ENCODE measurements around the gene ZDHHC8.

The ZDHHC8 gene

DNA sequence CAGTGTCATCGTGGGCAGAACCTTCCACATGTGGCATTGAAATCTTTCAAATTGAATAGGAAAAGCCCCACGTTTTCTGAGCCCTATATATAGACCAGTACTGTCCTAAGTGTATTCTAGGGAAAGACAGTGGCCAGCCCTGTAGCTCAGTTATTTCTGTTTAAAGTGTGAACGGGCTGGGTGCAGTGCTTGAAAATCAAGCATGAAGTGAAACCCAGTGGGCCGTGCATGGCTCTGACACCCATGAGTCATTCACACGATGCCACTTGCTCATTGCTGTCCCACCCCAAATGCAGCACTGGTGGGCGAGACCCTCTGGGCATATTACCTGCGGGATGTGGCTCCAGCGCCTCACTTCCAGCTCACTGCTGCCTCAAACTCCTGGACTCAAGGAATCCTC, 49.0 kb downstream of the ZDHHC8 start:
- no peak for DNase-seq (ENCODE audit: low read depth)

DNA sequence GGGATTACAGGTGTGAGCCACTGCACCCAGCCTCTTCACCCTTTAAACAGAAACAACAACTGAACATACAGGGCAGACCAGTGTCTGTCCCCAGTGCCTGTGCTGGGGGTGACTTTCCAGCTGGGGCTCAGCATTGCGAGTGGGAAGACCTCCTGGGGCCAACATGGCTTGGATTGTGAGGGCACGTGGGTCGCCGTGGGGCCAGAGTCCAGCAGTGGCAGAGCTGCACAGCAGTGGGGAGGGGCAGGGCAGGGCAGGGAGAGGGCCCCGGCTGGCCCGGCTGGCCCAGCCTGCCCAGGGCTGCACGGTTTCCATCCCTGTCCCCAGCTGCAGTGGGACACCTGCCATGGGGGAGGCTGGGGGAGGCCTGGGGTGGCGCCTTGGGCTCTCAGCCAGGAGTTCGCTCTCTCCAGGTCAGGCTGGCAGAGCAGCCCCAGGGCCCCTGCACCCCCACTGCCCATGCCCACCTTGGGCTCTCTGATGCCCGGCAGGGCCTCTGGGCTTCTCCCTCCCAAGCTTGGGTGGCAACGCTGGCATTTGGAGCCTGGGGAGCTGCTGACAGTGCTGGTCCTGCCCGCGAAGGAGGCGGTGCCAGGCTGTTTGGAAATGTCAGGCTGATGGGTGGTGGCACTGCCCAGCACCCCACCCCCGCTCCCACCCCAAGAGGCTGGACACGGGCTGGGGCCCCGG, 49.7 kb downstream of the ZDHHC8 start:
- DNase-seq (ENCODE audit: low read depth) = no peak

DNA sequence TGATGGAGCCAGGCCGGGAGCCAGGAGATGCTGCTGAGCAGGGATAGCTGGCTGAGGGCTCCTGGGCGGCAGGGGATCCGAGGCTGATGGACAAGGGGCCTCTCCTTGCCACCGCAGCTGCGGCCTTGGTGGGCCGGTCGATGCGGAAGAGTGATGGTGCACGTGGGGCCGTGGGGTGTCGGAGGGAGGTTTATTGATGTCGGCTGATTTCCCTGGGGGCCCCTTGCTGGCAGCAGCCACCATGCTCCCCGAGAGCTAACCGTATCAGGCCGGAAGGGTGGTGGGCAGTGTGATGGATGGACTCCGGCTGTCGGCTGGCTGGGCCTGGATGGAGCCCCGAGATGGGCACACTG, 50.3 kb downstream of the ZDHHC8 start:
- no peak for DNase-seq (ENCODE audit: low read depth)

DNA sequence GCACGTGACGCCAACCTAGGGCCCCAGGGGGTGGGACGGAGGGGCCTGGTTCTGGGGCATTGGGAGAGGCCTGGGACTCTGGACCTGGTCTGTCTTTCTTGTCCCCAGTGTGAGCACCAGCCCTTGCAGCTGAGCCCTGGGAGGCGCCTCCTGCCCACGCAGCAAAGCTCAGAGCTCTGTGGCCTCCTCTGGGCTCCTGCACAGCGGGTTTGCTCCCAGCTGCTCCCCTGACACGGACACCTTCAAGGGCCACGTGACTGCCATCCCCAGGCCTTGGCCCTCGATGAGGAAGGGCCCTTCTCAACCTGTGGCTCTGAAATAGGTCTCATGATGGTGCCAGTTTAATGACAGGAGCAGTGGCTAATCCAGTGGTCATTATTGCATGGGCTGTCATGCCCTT, 50.8 kb downstream of the ZDHHC8 start:
- no peak for DNase-seq (ENCODE audit: low read depth)

DNA sequence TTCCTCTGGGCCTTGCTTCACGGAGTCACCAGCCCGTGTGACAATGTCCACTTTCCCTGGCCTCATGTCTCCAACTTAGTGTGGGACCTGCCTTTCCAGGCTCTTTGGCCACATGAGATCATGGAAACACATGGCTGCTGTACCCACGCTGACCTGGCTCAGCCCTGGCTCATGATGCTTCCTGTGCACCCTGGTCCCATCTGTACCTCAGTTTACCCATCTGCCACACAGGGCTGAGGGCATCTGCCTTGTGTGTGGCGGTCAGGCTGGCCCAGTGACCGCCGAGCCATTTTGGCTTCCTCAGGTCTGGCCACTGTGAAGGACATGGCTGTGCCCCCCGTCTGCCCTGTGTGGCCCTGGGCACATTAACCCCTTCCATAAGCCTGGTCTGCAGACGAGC, 51.5 kb downstream of the ZDHHC8 start:
- DNase-seq (ENCODE audit: low read depth) = no peak

DNA sequence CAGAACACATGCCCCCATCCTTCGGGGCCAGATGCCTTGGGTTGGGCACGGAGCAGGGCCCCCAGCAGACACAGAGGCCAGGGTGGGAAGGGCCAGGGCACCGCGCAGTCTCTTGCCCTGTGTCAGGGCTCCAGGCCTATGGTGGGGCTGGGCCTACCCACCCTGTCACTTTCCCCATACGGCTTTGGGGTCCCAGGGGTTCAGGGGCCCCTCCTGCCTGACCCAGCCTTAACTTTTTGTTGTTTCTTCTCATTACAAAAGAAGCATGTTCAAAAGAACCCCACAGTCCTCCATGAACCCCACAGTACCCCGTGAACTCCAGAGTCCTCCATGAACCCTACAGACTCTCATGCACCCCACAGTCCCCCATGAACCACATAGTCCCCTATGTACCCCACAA, 52.2 kb downstream of the ZDHHC8 start:
- DNase-seq (ENCODE audit: low read depth) = no peak

DNA sequence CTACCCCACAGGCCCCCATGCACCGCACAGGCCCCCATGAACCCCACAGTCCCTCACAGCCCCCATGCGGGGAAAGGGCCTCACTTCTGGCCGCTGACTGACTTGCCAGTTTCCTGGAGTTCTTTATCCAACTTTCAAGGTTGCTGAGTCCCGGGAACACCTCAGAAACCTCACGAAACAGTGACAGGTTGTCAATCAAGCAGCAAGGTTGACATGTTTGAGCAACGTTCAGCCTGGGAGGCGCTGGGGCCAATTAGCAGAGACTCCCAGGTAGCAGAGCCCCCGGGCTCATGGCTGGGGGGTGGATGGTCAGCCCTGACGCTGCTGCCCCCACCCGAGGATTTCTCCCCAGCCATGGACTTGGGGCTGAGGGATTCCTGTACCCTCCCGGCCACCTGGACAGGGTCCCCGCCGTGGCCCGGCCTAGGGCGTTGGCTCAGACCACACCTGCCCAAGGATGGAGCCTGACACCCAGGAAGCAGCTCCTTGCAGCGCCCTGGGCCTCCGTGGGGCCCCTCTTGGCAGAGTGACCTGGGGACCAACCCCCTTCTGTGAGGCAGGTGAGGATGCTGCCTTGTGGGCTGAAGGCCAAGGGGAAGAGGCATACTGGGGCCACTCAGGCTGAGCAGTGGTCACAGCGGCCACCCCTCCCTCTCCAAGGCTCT, 53.0 kb downstream of the ZDHHC8 start:
- DNase-seq (ENCODE audit: low read depth) = no peak

DNA sequence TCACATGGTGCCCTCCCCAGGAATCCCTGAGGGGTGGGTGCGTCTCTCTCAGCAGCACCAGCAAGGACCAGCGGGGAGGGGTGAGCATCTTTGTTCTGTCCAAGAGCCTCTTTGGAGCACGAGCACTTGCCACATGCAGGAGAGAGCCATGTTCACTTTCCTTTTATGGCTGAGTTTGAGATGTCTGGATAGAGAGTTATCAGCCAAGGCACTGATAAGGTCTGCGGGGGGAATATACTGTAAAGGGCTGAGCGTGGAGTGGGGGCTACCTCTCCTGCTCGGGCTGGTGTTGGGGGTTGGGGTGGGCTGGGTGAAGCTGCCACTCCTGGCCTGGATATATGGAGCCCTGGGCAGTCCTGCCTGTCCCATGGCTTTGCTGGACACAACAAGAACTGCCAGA, 54.1 kb downstream of the ZDHHC8 start:
- DNase-seq (ENCODE audit: low read depth) = no peak

DNA sequence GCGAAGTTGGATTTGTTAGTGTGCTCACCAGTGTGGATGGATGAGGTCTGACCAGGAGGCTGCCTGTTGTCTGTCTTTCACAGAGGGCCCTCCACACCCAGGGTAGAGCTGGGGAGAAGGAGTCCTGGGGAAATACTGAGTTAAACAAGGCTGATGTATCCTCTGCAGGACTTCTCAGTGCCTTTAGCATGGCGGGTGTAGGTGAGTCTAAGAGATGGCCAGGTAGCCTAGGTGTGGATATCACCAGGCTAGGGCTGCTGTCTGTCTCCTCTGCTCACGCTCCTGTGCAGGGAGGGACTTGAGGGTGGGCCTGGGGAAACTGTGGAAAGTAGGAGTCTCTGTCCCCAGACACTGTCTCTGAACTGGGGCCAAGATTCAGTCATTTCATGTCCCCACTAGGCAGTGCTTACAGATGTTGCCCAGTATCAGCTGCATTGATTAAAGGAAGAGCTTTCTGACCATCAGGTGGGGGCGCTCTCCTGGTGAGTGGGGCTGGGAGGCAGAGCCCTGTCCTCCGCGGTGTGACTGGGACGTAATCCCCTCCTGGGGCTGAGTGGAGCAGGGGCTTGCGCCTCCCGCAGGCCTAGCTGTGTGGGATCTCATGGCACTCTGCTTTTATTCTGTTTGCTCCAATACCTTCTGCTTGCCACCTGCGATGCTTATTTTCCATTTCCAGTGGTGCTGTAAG, 54.7 kb downstream of the ZDHHC8 start:
- no peak for DNase-seq (ENCODE audit: low read depth)

DNA sequence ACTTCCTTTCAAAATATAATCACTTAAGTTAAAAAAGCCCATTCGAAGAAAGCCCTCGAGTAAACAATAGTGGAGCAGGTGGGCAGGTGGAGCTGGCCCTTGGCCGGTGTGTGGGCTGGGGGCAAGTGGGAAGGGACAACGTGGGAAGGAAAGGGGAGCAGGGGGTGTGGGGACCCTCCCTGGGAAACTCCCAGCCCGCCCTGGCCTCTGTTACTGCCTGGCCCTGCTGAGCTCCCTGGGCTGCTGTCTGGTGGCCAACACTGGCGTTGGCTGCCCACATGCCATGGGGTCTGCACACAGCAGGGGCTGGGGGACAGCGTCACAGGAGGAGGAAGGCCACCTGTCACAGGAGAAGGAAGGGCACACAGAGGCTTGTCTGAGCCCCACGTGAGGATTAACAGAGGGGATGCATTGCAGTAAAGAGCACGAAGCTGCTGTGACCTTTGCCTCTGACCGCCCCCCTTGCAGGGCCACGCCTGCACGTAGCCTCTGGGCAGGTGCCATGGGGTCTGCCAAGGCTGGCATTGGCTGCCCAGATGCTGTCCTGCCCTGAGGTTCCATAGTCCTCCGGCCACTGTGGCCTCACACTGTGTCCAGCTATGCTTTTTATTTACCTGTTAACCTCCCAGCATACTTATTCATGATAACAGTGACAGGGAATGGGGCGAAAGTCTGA, 55.4 kb downstream of the ZDHHC8 start:
- DNase-seq (ENCODE audit: low read depth) = no peak

DNA sequence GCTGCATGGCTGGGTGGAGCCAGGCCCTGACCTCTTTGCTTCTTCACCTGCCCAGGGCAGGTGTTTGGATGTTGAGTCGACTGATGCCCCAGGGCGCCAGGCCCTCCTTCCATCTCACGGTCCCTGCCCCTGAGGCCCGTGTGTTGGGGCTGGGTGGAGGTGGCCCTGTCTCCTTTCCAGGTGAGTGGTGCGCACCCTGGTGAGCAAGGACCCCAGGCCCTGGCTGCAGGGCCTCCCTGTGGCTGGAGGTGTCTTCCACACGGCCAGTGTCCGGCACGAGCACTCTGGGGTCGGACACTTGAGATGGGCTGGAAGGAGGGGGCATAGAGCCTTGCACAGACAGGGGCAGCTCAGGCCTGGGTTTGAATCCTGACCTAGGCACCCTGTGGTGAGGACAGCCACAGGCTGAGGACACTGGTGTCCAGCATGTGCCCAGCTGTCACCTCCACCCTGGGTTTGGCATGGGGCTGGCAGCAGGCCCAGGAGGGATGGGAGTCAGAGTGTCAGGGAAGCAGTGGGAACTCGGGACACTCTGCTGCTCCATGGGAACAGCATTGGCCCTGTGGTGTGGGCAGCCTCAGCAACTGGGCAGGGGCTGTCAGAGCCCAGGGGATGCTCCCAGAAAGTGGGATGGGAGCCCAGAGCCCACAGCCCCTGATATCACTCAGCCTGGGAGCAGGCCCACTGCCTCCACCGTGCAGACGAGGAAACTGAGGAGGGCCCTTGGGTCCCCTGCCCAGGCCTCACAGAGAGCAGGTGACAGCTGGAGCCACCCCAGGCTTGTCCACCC, 56.4 kb downstream of the ZDHHC8 start:
- no peak for DNase-seq (ENCODE audit: low read depth)

DNA sequence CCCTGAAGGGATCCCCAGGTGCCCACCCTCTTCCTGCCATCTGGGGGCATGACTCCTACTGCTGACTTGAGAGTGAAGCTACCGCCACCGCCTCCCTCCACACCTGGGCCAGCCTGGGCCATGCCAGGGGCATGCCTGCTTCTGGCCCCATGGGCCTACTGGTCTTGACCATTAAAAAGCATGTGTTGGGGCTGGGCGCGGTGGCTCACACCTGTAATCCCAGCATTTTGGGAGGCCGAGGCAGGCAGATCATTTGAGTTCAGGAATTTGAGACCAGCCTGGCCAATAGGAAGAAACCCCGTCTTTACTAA, 56.9 kb downstream of the ZDHHC8 start:
- no peak for DNase-seq (ENCODE audit: low read depth)

DNA sequence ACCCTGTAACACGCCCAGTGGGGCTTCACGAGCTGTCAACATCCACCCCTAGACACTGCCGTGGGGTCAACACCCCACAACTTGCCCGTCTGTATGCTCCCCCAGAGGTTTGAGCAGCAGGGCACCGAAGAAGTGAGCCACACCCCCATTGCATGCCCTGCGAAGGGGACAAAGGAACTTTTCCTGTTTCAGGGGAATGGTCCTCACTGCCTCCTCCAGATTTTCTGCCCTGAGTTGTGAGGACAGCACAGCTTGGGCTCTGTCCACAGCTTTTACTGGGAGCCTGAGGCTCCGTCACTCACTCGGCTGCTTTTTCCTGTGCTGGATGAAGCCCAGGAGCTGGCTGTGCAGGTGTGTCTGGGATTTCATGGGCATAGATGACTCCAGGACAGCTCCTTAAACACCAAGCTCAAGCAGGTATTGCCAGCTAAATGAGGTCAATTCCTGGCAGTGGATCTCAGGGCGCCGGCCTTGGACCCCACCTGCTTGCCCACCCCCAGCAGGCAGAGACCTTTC, 59.5 kb downstream of the ZDHHC8 start:
- DNase-seq (ENCODE audit: low read depth) = no peak

DNA sequence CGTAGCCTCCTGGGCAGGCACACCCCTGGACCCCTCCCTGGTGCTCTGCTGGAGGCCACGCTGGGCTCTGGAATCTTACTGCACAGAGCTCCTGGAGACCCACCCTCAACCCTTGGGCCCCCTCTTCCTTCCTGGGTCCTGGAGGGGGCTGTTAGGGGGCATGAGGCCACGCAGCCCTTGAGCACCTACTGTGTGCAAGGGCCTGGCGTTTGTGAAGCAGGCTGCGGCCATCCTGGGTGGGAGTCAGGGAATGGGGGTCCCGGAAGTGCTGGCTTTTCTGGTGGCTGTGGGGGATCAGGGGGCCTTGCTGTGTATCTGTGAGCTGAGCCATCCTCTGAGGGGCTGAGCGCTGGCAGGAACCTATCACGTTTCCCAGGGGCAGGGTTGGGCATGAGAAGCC, 60.2 kb downstream of the ZDHHC8 start:
- no peak for DNase-seq (ENCODE audit: low read depth)

DNA sequence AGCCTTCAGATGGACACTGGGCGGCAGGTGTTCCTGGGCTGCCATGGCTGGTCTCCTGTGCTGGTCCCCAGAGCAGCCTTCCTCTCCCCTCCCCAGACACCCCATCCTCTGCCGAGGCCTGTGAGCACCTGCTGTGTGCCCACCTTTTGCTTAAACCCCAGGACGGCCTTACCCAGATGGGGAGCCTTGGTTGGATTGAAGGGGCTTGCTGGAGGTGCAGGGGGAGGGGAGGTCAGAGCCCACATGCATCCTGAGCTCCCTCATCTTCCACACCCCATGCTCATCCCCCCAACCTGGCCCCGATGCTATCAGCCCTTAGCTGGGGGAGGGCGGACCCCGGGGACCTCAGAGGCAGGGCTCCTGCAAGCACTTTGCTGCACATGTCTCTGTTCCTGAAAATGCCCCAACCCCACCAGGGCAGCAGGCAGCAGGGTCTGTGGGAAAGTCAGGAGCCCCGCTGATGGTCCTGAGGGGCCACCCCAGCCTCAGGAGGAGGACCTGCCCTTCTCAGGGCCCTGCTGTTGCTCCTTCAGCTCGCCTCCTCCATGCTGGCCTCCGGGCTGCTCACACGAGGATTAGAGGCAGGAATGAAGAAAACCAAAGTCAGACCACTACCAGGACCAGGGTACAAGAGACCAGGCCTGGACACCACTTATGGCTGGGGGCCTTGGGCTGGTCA, 60.8 kb downstream of the ZDHHC8 start:
- DNase-seq (ENCODE audit: low read depth) = no peak

DNA sequence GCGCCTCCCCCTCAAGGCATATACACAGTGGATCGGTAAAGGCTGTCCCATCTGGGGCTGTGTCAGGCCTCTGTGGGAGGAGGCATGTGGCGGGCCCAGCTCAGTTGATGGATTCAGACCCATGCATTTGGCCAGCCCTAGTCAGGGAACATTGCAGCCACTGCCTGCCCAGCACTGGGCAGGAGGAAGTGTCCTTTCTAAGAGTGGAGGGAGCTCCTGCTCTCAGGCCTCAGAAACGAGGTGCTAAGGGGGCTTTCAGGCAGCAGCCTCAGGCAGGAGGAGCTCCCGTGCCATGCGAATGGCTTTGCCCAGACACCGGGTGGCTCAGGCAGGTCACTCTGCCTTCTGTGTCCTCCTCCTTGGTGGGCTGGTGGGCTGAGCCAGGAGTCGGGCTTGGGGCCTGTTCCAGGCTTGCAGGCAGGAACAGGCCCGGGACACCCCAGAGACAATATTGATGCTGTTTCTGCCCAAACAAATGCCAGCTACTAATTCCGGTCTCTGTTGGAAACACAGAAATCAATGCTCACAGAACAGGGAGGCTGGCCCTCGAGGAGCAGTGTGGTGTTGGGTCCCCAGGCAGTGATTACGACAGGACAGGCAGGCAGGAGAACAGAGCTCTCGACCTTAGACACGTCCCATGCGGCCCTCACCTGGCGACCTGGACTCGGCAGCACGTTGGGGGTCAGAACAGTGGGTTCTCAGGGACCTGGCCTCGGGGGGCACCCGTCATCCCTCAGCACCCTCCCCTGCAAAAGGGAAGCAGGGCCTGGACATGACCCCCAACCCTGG, 61.6 kb downstream of the ZDHHC8 start:
- DNase-seq (ENCODE audit: low read depth) = no peak

DNA sequence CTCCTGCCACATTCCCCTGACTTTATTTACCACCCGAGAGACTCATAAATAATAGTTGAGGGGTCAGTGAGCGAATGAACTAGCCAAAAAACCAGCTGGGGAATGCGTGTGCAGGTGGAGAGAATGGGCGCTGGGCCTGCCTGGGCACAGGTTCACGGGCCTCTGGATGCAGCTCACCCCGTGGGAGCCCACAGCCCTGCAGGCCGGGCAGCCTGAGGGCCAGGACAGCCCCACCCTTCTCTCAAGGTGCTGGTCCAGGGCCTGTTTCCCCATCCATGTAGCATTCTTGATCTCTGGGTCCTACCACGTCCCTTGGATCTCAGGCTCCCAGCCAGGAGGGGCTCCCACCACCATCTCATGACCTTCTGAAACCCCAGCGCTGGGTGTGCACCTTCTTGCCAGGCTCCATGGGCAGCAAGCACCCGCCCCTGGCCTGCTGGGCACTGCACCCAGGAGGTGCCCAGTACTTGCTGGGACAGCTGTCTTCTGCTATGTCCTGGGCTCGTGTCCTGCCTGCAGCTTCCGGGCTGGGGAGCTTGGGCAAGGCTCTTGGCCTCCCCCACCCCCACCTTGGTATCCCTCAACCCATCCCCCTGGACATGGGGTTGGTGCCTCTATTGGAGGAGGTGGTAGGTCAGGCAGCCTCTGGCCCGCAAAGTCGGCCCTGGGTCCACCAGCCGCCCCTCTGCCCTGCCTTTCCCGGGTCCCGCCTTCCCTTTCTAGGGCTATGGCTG, 62.3 kb downstream of the ZDHHC8 start:
- DNase-seq (ENCODE audit: low read depth) = no peak

DNA sequence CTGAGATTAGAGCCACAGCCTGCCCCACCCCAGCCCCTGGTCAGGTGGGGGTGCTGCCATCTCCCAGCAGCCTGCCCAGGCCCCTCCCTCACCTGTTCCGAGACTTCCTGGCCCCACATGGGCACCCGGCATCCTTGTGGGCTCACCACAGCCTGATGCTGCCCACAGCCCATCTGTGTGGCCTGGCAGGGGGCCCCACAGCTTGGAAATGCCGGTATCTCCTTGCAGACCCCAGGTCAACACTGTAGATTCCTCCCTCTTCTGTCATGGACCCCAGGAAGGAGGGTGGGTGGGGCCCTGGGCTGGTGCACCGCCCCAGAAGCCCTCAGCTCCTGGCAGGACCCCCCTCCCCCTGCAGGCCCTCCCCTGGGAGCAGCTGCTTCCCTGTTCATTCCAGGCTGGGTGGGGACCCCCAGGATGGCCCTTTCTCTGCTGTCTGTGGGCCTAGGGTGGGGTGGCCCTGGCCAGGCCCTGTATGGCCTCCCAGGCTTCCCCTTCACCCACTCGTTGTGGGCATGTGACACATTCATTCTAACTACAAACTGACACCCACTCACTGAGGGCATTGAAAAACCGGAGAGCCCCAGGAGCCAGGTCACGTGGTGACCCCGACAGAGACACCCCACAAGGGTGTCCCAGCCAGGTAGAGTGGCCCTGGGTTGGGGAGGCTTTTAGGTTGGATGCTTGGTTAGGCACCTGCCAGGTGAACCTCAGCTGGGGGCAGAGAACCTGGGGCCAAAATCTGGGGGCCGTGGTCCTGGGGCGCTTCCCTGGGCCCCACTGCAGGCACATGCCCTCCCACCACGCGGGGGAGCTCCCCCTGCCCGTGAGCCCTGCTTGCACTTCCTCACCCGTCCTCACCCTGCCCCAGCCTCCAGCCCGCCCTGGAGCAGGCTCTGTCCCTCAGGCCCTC, 63.3 kb downstream of the ZDHHC8 start:
- DNase-seq (ENCODE audit: low read depth) = no peak
